Endothelial cell of umbilical vein (primary cell): Measurements from ENCODE around the gene RYR1. TPM values are rescaled to one million over a fixed set of nuclear protein-coding genes. Genes with fewer than 3 reads are reported as not detected.

Experiments
- BruUV-seq: library from RNA; stranded (reverse); fragments of 400-500 nt; replicated peaks from 2 replicates; lab custom pipeline; 2021; lab: Mats Ljungman, UMichigan
- CTCF ChIA-PET: fragments of 300-600, 350-600 bp; sonication (Branson Sonifier 250); formaldehyde crosslinking; loops from one replicate; lab custom pipeline; 2021; ENCODE audit warnings: antibody characterized with exemption, inconsistent platforms; lab: Charles Lee
- POLR2A ChIA-PET: fragments of 300-600, 350-600 bp; sonication (Branson Sonifier 250); formaldehyde crosslinking; loops from one replicate; lab custom pipeline; 2021; ENCODE audit warnings: antibody characterized with exemption, inconsistent platforms; lab: Charles Lee
- DNase-seq: peaks from one replicate; pipeline ENCODE4 v3.0.0-alpha.2; 2011; ENCODE audit warnings: low read depth, low spot score
- FAIRE-seq: peaks from 2 replicates; lab custom pipeline; 2011; peaks lifted over from hg19 to GRCh38; lab: Jason Lieb, UNC
- H2AFZ ChIP-seq: 2 replicates; pipeline ENCODE4 v1.6.0; 2012; ENCODE audit warnings: low read depth, low read length, control low read depth, inconsistent platforms
- H3K27ac ChIP-seq: 2 replicates; pipeline ENCODE4 v1.5.1; 2011; ENCODE audit warnings: low read depth, mild to moderate bottlenecking, control low read depth, low read length, moderate library complexity; ENCODE audit not compliant: insufficient read depth
- H3K27me3 ChIP-seq, 2 experiments: 2 replicates each; pipeline versions ENCODE4 v1.6.0 to v1.6.1; 2011; ENCODE audit warnings: low read length in 2 of 2, mixed read lengths in 1 of 2; ENCODE audit not compliant: control insufficient read depth in 2 of 2, insufficient read depth in 2 of 2
- H3K36me3 ChIP-seq, 2 experiments: 2 replicates in 1 of 2; 3 replicates in 1 of 2; pipeline ENCODE4 v1.5.1; 2011; ENCODE audit warnings: low read length in 2 of 2, mild to moderate bottlenecking in 1 of 2, moderate library complexity in 1 of 2; ENCODE audit not compliant: control insufficient read depth in 2 of 2, insufficient read depth in 2 of 2; ENCODE audit errors: extremely low read depth in 1 of 2
- H3K4me1 ChIP-seq: 3 replicates; pipeline ENCODE4 v1.5.1; 2011; ENCODE audit warnings: mild to moderate bottlenecking, low read length; ENCODE audit not compliant: control insufficient read depth, insufficient read depth; ENCODE audit errors: extremely low read depth
- H3K4me2 ChIP-seq: 2 replicates; pipeline ENCODE4 v1.6.1; 2011; ENCODE audit warnings: low read length, control low read depth, mixed read lengths; ENCODE audit not compliant: insufficient read depth
- H3K4me3 ChIP-seq, 3 experiments: fragments of 200-600 bp in 1 of 3; sonication (generic), shearing (Covaris generic) in 1 of 3; replicated peaks in 1 of 3; 2 replicates each; pipeline ENCODE4 v1.5.1; 2011 to 2016; ENCODE audit warnings: control low read depth in 3 of 3, low read length in 3 of 3, mild to moderate bottlenecking in 2 of 3, inconsistent platforms in 1 of 3, low read depth in 1 of 3, moderate library complexity in 1 of 3; ENCODE audit not compliant: insufficient read depth in 1 of 3
- H3K79me2 ChIP-seq: 2 replicates; pipeline ENCODE4 v1.6.0; 2012; ENCODE audit warnings: low read length, inconsistent platforms; ENCODE audit not compliant: control insufficient read depth, insufficient read depth
- H3K9ac ChIP-seq: replicated peaks from 2 replicates; pipeline ENCODE3; 2011; ENCODE audit warnings: low read length, control low read depth; ENCODE audit not compliant: insufficient read depth; ENCODE audit errors: extremely low read depth
- H3K9me1 ChIP-seq: replicated peaks from 3 replicates; pipeline ENCODE4 v1.6.0; 2011; ENCODE audit warnings: mild to moderate bottlenecking, low read length; ENCODE audit not compliant: control insufficient read depth, insufficient read depth; ENCODE audit errors: extremely low read depth
- H3K9me3 ChIP-seq: replicated peaks from 2 replicates; pipeline ENCODE4 v1.5.1; 2012; ENCODE audit warnings: low read length, inconsistent platforms; ENCODE audit not compliant: control insufficient read depth, insufficient read depth
- H4K20me1 ChIP-seq: replicated peaks from 2 replicates; pipeline ENCODE3; 2011; ENCODE audit warnings: mild to moderate bottlenecking, low read length; ENCODE audit not compliant: control insufficient read depth, insufficient read depth; ENCODE audit errors: extremely low read depth
- EZH2 ChIP-seq: IDR thresholded peaks from 2 replicates; pipeline ENCODE4 v1.6.1; 2012; ENCODE audit warnings: borderline replicate concordance, low read depth, mild to moderate bottlenecking, moderate library complexity, low read length, inconsistent platforms; ENCODE audit not compliant: severe bottlenecking
- FOS ChIP-seq: IDR thresholded peaks from 2 replicates; pipeline ENCODE4 v1.6.1; 2011; ENCODE audit warnings: mild to moderate bottlenecking, low read length, moderate library complexity, borderline replicate concordance; ENCODE audit not compliant: insufficient read depth
- GATA2 ChIP-seq: IDR thresholded peaks from 2 replicates; pipeline ENCODE4 v1.7.0; 2011; ENCODE audit warnings: low read depth, mild to moderate bottlenecking, moderate library complexity, mixed read lengths, low read length; ENCODE audit not compliant: insufficient read length, insufficient read depth
- JUN ChIP-seq: IDR thresholded peaks from 2 replicates; pipeline ENCODE4 v1.6.1; 2011; ENCODE audit warnings: borderline replicate concordance, low read depth; ENCODE audit not compliant: insufficient read length, insufficient read depth
- MYC ChIP-seq: IDR thresholded peaks from one replicate; pipeline ENCODE4 v1.6.1; 2011; ENCODE audit warnings: mild to moderate bottlenecking, low read depth, low read length
- POLR2A ChIP-seq: IDR thresholded peaks from 2 replicates; pipeline ENCODE4 v1.6.1; 2012; ENCODE audit warnings: low read depth, mild to moderate bottlenecking, control low read depth, low read length
- POLR2AphosphoS5 ChIP-seq: IDR thresholded peaks from 2 replicates; pipeline ENCODE4 v1.6.1; 2012; ENCODE audit warnings: low read depth, mild to moderate bottlenecking, control low read depth, low read length, moderate library complexity; ENCODE audit not compliant: insufficient read depth
- dilution Hi-C: fragments of 300-500 bp; cut with MboI; formaldehyde crosslinking; loops from one replicate; pipeline ENCODE4 v1.15.0; 2019; ENCODE audit warnings: low sequenced_read_pairs; ENCODE audit not compliant: extremely low pct_ligation_motif_present
- intact Hi-C: fragments of 100-400 bp; cut with micrococcal nuclease; formaldehyde crosslinking; loops from one replicate; pipeline ENCODE4 v1.10.0; 2022
- polyA plus RNA-seq, 4 experiments: library from polyadenylated mRNA; depleted of rRNA in 3 of 4; stranded (reverse) in 3 of 4; unstranded in 1 of 4; fragments of >200 nt; gene quantifications; 2 replicates each; pipeline versions ENCODE4 v1.2.1 to v1.2.3, GENCODE V29; 2011 to 2012; ENCODE audit warnings: missing spikeins in 1 of 4
- total RNA-seq: library from RNA; stranded (reverse); gene quantifications from 2 replicates; pipeline ENCODE4 v1.2.3, GENCODE V29; 2021
- TF ChIP-seq, protein P1 (sequence below), 2 donors: IDR thresholded peaks; 1 replicate in 1 of 2; 2 replicates in 1 of 2; pipeline ENCODE4 v1.5.1; 2011; ENCODE audit warnings: low read length in 2 of 2, mild to moderate bottlenecking in 2 of 2, moderate library complexity in 2 of 2, control low read depth in 1 of 2, inconsistent platforms in 1 of 2, low read depth in 1 of 2; ENCODE audit not compliant: insufficient read depth in 1 of 2; ENCODE audit errors: extremely low read depth in 1 of 2
- TF ChIP-seq, protein P2 (sequence below): IDR thresholded peaks from 2 replicates; pipeline ENCODE4 v1.6.1; 2011; ENCODE audit not compliant: insufficient read depth, insufficient read length

The RYR1 gene
- total and polyA plus RNA-seq, 2 donors (not counting 3 experiments of a cell fraction or from before 2014, with no cell fraction given) = under 0.01 to 0.02 TPM

- Histone ChIP-seq H3K4me1 (no peaks in the 10 kb centered on the region), H4K20me1 (no peaks in the 10 kb centered on the region), H3K4me3 (no peak overlapping the region), H3K36me3 (no peaks in the 10 kb centered on the region), H3K27me3 (no peaks in the 10 kb centered on the region), H3K27ac (no peak overlapping the region), H3K9ac (no peak overlapping the region), H3K9me1 (no peaks in the 10 kb centered on the region), H3K4me2 (no peak overlapping the region), H3K79me2 (no peaks in the 10 kb centered on the region), H2AFZ (no peak overlapping the region), H3K9me3 (no peaks in the 10 kb centered on the region)
- no peak for DNase-seq
- CTCF ChIA-PET = no interaction called here
- intact Hi-C loops = no loop called here
- TF ChIP-seq POLR2A (no peak), POLR2AphosphoS5 (no peak), FOS (no peak), EZH2 (no peak), JUN (no peak), GATA2 (no peak), MYC (no peak)
- TF ChIP-seq, protein P1, sequence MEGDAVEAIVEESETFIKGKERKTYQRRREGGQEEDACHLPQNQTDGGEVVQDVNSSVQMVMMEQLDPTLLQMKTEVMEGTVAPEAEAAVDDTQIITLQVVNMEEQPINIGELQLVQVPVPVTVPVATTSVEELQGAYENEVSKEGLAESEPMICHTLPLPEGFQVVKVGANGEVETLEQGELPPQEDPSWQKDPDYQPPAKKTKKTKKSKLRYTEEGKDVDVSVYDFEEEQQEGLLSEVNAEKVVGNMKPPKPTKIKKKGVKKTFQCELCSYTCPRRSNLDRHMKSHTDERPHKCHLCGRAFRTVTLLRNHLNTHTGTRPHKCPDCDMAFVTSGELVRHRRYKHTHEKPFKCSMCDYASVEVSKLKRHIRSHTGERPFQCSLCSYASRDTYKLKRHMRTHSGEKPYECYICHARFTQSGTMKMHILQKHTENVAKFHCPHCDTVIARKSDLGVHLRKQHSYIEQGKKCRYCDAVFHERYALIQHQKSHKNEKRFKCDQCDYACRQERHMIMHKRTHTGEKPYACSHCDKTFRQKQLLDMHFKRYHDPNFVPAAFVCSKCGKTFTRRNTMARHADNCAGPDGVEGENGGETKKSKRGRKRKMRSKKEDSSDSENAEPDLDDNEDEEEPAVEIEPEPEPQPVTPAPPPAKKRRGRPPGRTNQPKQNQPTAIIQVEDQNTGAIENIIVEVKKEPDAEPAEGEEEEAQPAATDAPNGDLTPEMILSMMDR (IDR thresholded peaks at IDR 0.05; ENCODE audit: extremely low read depth in 1 of 2, insufficient read depth in 1 of 2, low read depth in 1 of 2, low read length in 2 of 2) = no peak
- TF ChIP-seq, protein P2, sequence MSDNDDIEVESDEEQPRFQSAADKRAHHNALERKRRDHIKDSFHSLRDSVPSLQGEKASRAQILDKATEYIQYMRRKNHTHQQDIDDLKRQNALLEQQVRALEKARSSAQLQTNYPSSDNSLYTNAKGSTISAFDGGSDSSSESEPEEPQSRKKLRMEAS = no peak
- POLR2A ChIA-PET = no interaction called here
- dilution Hi-C loops = no loop called here
- BruUV-seq = no TSS peak
- FAIRE-seq = no peak
Observed at GRCh38 chr19:38444026-38444425, 10.5 kb downstream of the RYR1 start.
